Activated T-helper 2 cell treated with anti-CD3 and anti-CD28 coated beads, Interferon-gamma antibody, Interleukin-2, Interleukin-4, amounts not matched to agents 10 μg/mL and 5 μg/mL and 100 μg/mL, durations not matched to agents 14 hours and 24 hours and 36 hours (primary cell): ENCODE measurements around the gene MARK1. TPM values are rescaled to one million over a fixed set of nuclear protein-coding genes. Genes with fewer than 3 reads are reported as not detected.

Experiments
- DNase-seq: peaks from one replicate; pipeline ENCODE4 v3.0.0; 2021; ENCODE audit warnings: low spot score
- H3K27ac Mint-ChIP-seq: one replicate; pipeline ENCODE4 v1.8.0; 2021; ENCODE audit warnings: mixed read lengths
- H3K27me3 Mint-ChIP-seq: one replicate; pipeline ENCODE4 v1.8.0; 2021; ENCODE audit warnings: low read depth, mixed read lengths
- H3K36me3 Mint-ChIP-seq: one replicate; pipeline ENCODE4 v1.8.0; 2021; ENCODE audit warnings: low read depth, mixed read lengths
- H3K4me1 Mint-ChIP-seq: one replicate; pipeline ENCODE4 v1.8.0; 2021; ENCODE audit warnings: low read depth, mixed read lengths
- H3K4me3 Mint-ChIP-seq: one replicate; pipeline ENCODE4 v1.8.0; 2021; ENCODE audit warnings: low read depth, mild to moderate bottlenecking, moderate library complexity, mixed read lengths
- H3K9me3 Mint-ChIP-seq: one replicate; pipeline ENCODE4 v1.8.0; 2021; ENCODE audit warnings: mixed read lengths
- intact Hi-C: fragments of 100-400 bp; cut with micrococcal nuclease; formaldehyde crosslinking; loops from one replicate; pipeline ENCODE4 v1.15.1; 2023
- total RNA-seq: library from RNA; stranded (reverse); gene quantifications from 2 replicates; pipeline ENCODE4 v1.2.3, GENCODE V29; 2022

MARK1 gene
- total RNA-seq, 1 donor from 2014 or later: not detected

DNA sequence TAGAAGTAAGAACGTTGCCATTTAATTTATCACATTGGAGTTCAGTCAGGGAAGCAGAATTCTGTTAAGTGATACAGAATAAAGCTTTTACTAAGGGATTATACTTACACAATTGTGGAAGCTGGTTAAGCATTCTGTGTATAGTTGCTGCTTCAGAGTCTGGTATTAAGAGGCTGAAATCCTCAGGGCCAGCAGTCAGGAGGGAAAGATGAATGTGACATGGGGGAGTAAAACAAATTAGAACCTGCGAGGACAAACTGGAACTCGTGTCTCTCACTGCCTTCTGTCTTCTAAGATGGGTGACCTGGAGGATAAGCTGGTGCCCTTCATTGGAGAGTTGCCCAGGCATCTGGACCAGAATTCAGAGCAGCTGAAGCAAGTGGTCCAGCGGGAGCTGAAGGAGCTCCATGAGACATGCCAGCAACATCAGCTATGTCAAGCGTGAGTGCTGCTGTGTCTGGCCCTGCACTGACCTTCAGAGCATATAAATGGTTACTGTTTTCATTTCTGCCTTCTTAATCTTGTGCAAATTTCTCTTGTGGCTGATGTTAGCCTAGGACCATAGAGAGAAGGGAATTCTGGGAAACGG is 23.0 kb downstream of the MARK1 start:
- H3K4me1 Mint-ChIP-seq: no peaks in the 10 kb centered on the region
- no peaks in the 10 kb centered on the region for H3K27me3 Mint-ChIP-seq
- no peaks in the 10 kb centered on the region for H3K9me3 Mint-ChIP-seq
- H3K36me3 Mint-ChIP-seq: no peaks in the 10 kb centered on the region
- intact Hi-C loops: no loop called here
- no peak overlapping the region for H3K4me3 Mint-ChIP-seq
- no peak overlapping the region for H3K27ac Mint-ChIP-seq
- DNase-seq: no peak

DNA sequence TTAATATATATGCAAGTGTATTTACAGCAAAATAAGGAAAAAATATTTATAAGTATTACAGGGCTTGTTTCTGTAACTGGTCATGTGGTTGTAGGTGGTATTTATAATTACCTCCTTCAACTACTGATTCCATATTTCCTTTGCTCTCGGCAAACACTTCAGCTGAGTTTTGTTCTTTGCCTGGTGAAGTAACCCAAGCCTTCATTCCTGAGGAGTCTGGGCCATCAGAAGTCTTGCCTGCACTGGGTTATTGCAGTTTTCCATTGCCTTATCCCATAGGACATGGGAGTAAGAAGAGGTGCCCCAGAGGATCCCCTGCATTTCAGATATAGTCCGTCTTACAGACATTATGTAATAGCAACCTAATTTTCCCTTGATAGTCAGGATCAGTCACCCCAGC is 23.8 kb downstream of the MARK1 start:
- intact Hi-C loops: no loop called here
- no peaks in the 10 kb centered on the region for H3K4me1 Mint-ChIP-seq
- no peaks in the 10 kb centered on the region for H3K36me3 Mint-ChIP-seq
- H3K4me3 Mint-ChIP-seq: no peak overlapping the region
- no peak overlapping the region for H3K27ac Mint-ChIP-seq
- no peaks in the 10 kb centered on the region for H3K9me3 Mint-ChIP-seq
- H3K27me3 Mint-ChIP-seq: no peaks in the 10 kb centered on the region
- DNase-seq: no peak

DNA sequence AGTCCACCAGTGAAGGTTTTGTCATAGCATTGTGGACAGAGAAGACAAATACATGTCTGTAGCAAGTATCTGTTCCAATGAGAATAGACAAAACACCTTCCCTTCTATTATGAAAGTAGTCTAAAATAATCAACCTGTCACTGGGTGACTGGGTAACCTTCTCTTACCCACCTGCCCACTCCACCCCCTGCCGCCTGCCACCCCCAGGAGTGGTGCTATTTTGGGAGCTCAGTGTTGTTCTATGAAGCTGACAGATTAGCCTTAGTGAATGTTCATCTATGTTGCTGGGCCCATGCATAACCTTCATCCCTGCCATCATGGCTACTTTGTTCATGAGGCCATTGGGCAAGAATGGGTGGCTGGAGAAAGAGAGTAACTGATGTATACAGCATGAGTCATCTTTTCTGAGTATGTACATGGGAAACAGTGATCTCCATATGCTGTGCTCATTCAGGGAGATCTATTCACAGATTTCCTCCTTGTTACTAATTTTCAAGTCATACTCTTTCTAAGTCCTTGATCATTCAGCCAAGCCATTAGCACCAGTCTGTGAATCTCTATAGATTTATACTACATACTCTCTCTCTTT is 24.8 kb downstream of the MARK1 start:
- Mint-ChIP-seq H3K36me3 (no peaks in the 10 kb centered on the region), H3K27ac (no peak overlapping the region), H3K9me3 (no peaks in the 10 kb centered on the region), H3K4me1 (no peaks in the 10 kb centered on the region), H3K27me3 (no peaks in the 10 kb centered on the region), H3K4me3 (no peak overlapping the region)
- intact Hi-C loops: no loop called here
- DNase-seq: no peak

DNA sequence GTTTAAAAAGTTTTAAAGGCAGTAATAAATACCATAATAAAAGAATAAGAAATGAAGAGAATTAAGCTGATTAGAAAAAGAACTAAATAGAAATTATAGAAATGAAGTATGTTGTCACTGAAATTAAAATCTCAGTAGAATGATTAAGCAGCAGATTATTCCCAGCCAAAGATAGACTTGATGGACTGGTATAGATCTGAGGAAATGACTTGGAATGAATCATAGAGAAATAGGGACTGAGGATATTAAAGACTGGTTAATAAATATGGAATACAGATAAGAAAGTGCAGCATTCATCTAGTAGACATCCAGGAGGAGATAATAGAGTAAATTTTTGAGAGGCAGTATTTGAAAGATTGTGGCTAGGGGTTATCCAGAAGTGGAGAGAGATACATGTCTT is 28.7 kb downstream of the MARK1 start:
- DNase-seq: no peak
- H3K9me3 Mint-ChIP-seq: no peaks in the 10 kb centered on the region
- H3K36me3 Mint-ChIP-seq: no peaks in the 10 kb centered on the region
- intact Hi-C loops: no loop called here
- no peaks in the 10 kb centered on the region for H3K27me3 Mint-ChIP-seq
- no peaks in the 10 kb centered on the region for H3K4me1 Mint-ChIP-seq
- H3K4me3 Mint-ChIP-seq: no peak overlapping the region
- no peak overlapping the region for H3K27ac Mint-ChIP-seq

DNA sequence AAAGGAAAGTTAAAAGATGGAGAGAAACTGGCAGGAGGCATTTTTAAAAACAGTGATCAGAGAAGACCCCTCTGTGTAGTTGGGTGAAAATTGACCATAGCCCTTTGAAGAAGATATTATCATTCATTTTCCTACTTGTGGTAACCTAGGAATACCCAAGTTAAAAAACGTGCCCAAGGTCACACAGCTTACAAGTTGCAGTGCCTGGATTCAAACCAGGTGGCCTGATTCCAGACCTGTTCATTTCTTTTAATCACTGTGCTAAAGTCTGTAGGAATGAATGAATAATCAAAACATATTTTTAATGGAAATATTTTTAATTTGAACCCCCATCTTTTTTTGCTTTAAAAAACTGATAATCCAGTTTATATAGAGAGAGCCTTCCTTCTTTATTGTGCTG is 35.6 kb downstream of the MARK1 start:
- no peaks in the 10 kb centered on the region for H3K36me3 Mint-ChIP-seq
- no peaks in the 10 kb centered on the region for H3K9me3 Mint-ChIP-seq
- intact Hi-C loops: no loop called here
- no peaks in the 10 kb centered on the region for H3K4me1 Mint-ChIP-seq
- H3K4me3 Mint-ChIP-seq: no peak overlapping the region
- peaks cover 2% of the 10 kb centered on the region for H3K27me3 Mint-ChIP-seq
- no peak overlapping the region for H3K27ac Mint-ChIP-seq
- DNase-seq: no peak

DNA sequence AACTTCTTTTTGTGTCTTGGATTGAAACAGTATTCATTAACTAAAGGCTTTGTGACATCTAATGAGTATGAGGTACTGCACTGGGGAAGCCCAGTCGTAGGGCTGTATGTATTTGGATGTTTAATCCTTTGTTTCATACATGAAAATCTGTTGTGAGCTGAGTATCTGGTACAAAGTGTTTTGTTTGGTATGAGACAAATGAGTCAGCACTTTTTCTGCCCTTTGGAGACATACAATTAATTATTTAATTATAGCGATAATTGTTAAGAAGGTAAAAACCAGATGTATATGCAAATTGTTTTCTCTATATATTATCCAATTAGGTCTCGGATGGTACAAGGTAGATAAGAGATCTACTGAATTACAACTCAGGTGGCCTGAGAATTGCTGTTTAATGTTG is 36.3 kb downstream of the MARK1 start:
- Mint-ChIP-seq H3K4me1 (no peaks in the 10 kb centered on the region), H3K27ac (no peak overlapping the region), H3K9me3 (no peaks in the 10 kb centered on the region), H3K27me3 (peaks cover 2% of the 10 kb centered on the region), H3K4me3 (no peak overlapping the region), H3K36me3 (no peaks in the 10 kb centered on the region)
- DNase-seq: no peak
- intact Hi-C loops: no loop called here

DNA sequence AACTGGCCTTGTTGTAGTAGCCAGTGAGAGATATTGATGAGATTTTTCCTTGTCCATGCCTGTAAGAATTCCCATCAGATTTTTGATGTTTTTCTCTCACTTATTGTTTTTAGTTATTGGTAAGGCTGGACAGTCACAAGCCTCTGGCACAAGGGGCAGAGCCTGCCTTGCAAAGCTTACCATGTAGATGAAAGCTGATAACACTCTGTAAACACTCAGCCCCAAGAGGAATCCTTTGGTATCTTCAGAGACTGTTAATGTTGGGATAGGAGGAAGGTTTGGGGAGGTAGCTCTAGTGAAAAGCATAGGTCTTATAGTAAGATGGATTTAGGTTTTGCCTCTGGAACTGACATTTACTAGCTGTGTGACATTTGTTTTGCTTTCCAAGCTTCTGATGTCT is 37.7 kb downstream of the MARK1 start:
- peaks cover 2% of the 10 kb centered on the region for H3K27me3 Mint-ChIP-seq
- no peak overlapping the region for H3K4me3 Mint-ChIP-seq

DNA sequence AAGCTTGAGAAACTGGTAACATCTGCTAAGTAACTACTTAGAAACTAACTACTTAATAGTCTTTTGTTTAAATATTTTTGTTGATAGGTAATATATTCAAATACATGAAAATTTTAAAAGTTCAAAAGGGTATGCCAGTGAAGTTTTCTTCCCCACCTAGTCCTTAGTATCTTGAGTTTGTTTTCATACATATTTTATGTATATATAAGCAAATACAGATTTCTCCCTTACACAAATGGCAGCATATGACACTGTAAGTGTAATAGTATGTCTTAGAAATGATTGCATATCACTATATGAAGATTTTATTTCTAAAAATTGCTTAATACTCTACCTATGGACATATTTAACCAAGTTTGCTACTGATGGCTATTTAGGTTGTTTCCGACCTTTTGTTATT is 38.9 kb downstream of the MARK1 start:
- peaks cover 2% of the 10 kb centered on the region for H3K27me3 Mint-ChIP-seq
- no peak overlapping the region for H3K27ac Mint-ChIP-seq
- no peaks in the 10 kb centered on the region for H3K36me3 Mint-ChIP-seq
- intact Hi-C loops: no loop called here
- H3K4me1 Mint-ChIP-seq: no peaks in the 10 kb centered on the region
- DNase-seq: no peak
- H3K4me3 Mint-ChIP-seq: no peak overlapping the region
- no peaks in the 10 kb centered on the region for H3K9me3 Mint-ChIP-seq

More for the DNA sequence above, 37.7 kb downstream of the MARK1 start:
- no peak overlapping the region for H3K27ac Mint-ChIP-seq
- H3K36me3 Mint-ChIP-seq: no peaks in the 10 kb centered on the region
- H3K9me3 Mint-ChIP-seq: no peaks in the 10 kb centered on the region
- no peak for DNase-seq
- no peaks in the 10 kb centered on the region for H3K4me1 Mint-ChIP-seq
- intact Hi-C loops: no loop called here

DNA sequence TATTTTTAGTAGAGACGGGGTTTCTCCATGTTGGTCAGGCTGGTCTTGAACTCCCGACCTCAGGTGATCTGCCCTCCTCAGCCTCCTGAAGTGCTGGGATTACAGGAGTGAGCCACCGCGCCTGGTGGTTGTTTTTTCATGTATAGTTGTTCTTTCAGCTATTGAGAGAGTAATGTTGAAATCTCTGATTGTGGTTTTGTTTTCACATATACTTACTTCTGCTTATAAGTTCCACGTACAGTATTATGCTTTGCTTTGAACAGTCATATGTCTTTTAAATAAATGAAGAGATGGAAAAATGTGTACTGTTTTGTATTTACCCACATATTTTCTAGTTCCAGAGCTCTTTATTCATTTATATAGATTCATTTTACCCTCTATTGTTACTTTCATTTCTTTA is 44.5 kb downstream of the MARK1 start:
- intact Hi-C loops: no loop called here
- no peak overlapping the region for H3K27ac Mint-ChIP-seq
- H3K4me1 Mint-ChIP-seq: no peaks in the 10 kb centered on the region
- no peaks in the 10 kb centered on the region for H3K36me3 Mint-ChIP-seq
- no peak for DNase-seq
- no peaks in the 10 kb centered on the region for H3K27me3 Mint-ChIP-seq
- peaks cover 14% of the 10 kb centered on the region for H3K9me3 Mint-ChIP-seq
- no peak overlapping the region for H3K4me3 Mint-ChIP-seq

DNA sequence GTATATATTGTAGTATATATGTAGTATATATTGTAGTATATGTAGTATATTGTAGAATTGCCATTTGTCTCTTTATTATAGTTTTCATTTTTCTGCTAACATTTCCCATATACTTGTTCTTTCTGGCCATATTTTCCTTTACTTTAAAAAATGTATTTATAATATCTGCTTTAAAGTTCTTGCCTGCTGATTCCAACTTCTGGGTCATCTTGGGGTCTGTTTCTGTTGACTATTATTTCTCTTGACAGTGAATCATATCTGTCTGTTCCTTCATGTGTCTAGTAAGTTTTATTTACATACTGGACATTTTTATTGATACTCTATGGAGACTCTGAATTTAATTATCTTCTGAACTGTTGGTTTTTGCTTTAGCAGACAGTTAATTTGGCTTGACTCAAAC is 45.9 kb downstream of the MARK1 start:
- no peak for DNase-seq
- Mint-ChIP-seq H3K4me1 (no peaks in the 10 kb centered on the region), H3K9me3 (peaks cover 14% of the 10 kb centered on the region), H3K27me3 (no peaks in the 10 kb centered on the region), H3K36me3 (no peaks in the 10 kb centered on the region), H3K4me3 (no peak overlapping the region), H3K27ac (no peak overlapping the region)
- intact Hi-C loops: no loop called here

DNA sequence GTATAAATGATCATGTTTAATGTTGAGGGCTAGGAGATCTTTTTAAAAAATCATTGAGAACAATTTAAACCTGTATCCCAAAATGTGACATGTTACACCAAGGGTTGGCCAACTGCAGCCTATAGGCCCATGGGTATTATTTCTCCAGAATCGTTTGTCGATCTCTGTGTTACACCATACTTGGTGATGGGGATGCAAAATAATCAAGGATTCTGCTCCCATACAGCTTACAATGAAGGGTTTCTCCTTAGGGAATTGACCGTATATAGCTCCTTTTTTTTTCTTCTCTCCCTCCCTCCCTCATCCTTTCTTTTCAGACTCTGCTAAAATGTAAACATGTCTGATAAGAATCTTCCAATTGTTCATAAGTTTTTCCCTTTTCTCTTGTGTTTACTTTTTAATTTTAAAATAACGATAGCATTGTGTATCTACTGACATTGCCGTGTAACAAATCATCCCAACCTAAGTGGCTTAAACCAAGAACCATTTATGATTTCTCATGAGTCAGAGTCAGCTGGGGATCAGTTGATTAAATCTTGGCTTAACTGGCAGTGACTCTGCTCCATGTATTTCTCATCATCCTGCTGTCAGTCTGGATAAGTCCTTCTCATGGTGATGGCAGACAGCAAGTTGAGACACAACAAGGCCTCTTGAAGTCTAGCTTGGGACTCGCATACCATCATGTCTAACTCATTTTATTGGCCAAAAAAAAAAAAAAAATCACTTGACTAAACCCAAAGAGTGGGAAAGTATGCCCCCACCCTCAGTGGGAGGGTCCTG is 48.0 kb downstream of the MARK1 start:
- Mint-ChIP-seq H3K4me3 (no peak overlapping the region), H3K27me3 (no peaks in the 10 kb centered on the region), H3K27ac (no peak overlapping the region), H3K9me3 (peaks cover 14% of the 10 kb centered on the region), H3K4me1 (no peaks in the 10 kb centered on the region), H3K36me3 (no peaks in the 10 kb centered on the region)
- intact Hi-C loops: no loop called here
- no peak for DNase-seq

DNA sequence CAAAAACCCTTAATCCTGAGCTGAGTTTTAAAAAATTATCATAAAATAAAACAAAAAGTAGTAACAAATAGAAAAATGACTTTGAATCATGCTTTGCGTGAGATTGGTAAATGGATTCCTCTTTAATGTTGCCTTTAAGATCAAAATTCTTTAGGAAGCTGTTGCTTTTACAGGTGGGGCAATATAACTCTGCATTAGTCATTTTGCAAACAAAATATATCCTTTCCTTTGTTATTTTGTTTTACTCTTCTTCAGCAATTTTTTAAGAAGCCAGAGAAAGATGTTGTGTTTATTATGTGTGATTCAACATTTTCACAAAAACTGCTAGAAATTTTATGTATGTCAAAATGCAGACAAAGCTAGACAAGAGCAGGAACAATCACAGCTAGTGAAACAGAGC is 50.0 kb downstream of the MARK1 start:
- Mint-ChIP-seq H3K27me3 (no peaks in the 10 kb centered on the region), H3K36me3 (no peaks in the 10 kb centered on the region), H3K4me3 (no peak overlapping the region), H3K27ac (no peak overlapping the region), H3K9me3 (peaks cover 13% of the 10 kb centered on the region), H3K4me1 (no peaks in the 10 kb centered on the region)
- intact Hi-C loops: no loop called here
- no peak for DNase-seq

DNA sequence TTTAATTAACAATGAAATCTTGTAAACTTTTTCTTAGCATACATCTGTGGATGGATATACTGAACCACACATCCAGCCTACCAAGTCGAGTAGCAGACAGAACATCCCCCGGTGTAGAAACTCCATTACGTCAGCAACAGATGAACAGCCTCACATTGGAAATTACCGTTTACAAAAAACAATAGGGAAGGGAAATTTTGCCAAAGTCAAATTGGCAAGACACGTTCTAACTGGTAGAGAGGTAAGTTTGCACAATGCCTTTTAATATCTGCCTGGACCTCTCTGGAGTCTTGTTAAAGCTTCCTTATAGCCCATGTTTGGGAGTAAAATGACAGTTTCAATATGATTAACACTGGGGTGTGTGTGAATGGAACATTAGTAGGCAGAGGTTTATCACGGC is 51.4 kb downstream of the MARK1 start:
- Mint-ChIP-seq H3K9me3 (peaks cover 5% of the 10 kb centered on the region), H3K27me3 (no peaks in the 10 kb centered on the region), H3K4me1 (no peaks in the 10 kb centered on the region), H3K36me3 (no peaks in the 10 kb centered on the region), H3K4me3 (no peak overlapping the region), H3K27ac (no peak overlapping the region)
- no peak for DNase-seq
- intact Hi-C loops: no loop called here
